Activated CD8-positive, alpha-beta memory T cell treated with anti-CD3 and anti-CD28 coated beads, Interleukin-2, amount 10 ng/mL, durations not matched to agents 7 days and 5 days (primary cell): Measurements from ENCODE around the gene FOXL2. TPM values are rescaled to one million over a fixed set of nuclear protein-coding genes. Genes with fewer than 3 reads are reported as not detected.
"Not testable (repeated sequence)": the region's sequence is repeated elsewhere in the genome, so short reads cannot be mapped to it uniquely, and the experiment has no call there.

Source experiments
- ATAC-seq: fragments of 150-1000 bp; cut with Tn5 transposase; one replicate; pipeline ENCODE4 v1.10.0; 2021; ENCODE audit warnings: moderate library complexity
- CTCF ChIA-PET: fragments of 350-600 bp; sonication (Branson Sonifier 250); formaldehyde crosslinking; loops from one replicate; lab custom pipeline; 2021; ENCODE audit warnings: antibody characterized with exemption; lab: Charles Lee
- DNase-seq: peaks from one replicate; pipeline ENCODE4 v3.0.0-alpha.2; 2020
- H3K27ac Mint-ChIP-seq: one replicate; pipeline ENCODE4 v1.8.0; 2021; ENCODE audit warnings: mild to moderate bottlenecking, mixed read lengths
- H3K27me3 Mint-ChIP-seq: one replicate; pipeline ENCODE4 v1.8.0; 2021; ENCODE audit warnings: mixed read lengths
- H3K36me3 Mint-ChIP-seq: one replicate; pipeline ENCODE4 v1.8.0; 2021; ENCODE audit warnings: mild to moderate bottlenecking, mixed read lengths
- H3K4me1 Mint-ChIP-seq: one replicate; pipeline ENCODE4 v1.8.0; 2021; ENCODE audit warnings: mixed read lengths
- H3K4me3 Mint-ChIP-seq: one replicate; pipeline ENCODE4 v1.8.0; 2021; ENCODE audit warnings: mild to moderate bottlenecking, moderate library complexity, mixed read lengths
- H3K9me3 Mint-ChIP-seq: one replicate; pipeline ENCODE4 v1.8.0; 2022; ENCODE audit warnings: low read depth, mixed read lengths
- total RNA-seq, 2 experiments: library from RNA; stranded (reverse); gene quantifications; one replicate each; pipeline ENCODE4 v1.2.3, GENCODE V29; 2021

Gene FOXL2
- total RNA-seq, 2 experiments from 2014 or later = 0.14 TPM; not detected in 1

GRCh38 chr3:138935863-138936740 lies 10.8 kb downstream of the FOXL2 start:
- CTCF ChIA-PET = interaction anchor here (0.7 to 4.6 kb wide), 32 partner anchors 11 to 739 kb away, joined by 3 to 48 read pairs (median 4); partner anchors contain the start of genes CEP70, FOXL2 and FOXL2NB
- ATAC-seq = peak; percentile 77
- no peak overlapping the region for H3K27ac Mint-ChIP-seq
- peaks cover 24% of the 10 kb centered on the region for H3K4me1 Mint-ChIP-seq
- H3K27me3 Mint-ChIP-seq = peaks cover 86% of the 10 kb centered on the region
- H3K9me3 Mint-ChIP-seq = no peaks in the 10 kb centered on the region
- peak overlapping the region; percentile 52 for H3K4me3 Mint-ChIP-seq
- peak; percentile 67 for DNase-seq
- H3K36me3 Mint-ChIP-seq = peaks cover 1% of the 10 kb centered on the region

GRCh38 chr3:138935505-138935862 lies 11.5 kb downstream of the FOXL2 start:
- H3K36me3 Mint-ChIP-seq = peaks cover 1% of the 10 kb centered on the region
- no peaks in the 10 kb centered on the region for H3K9me3 Mint-ChIP-seq
- peaks cover 79% of the 10 kb centered on the region for H3K27me3 Mint-ChIP-seq
- H3K4me1 Mint-ChIP-seq = peaks cover 24% of the 10 kb centered on the region
- peak overlapping the region; percentile 52 for H3K4me3 Mint-ChIP-seq
- no peak for DNase-seq
- CTCF ChIA-PET = interaction anchor here (0.7 to 4.6 kb wide), 32 partner anchors 11 to 738 kb away, joined by 3 to 48 read pairs (median 4); partner anchors contain the start of genes CEP70, FOXL2 and FOXL2NB
- ATAC-seq = no peak
- H3K27ac Mint-ChIP-seq = no peak overlapping the region

- Mint-ChIP-seq H3K27ac (no peak overlapping the region), H3K27me3 (peaks cover 66% of the 10 kb centered on the region), H3K4me1 (peaks cover 21% of the 10 kb centered on the region), H3K36me3 (peaks cover 1% of the 10 kb centered on the region), H3K9me3 (no peaks in the 10 kb centered on the region), H3K4me3 (no peak overlapping the region)
- no peak for ATAC-seq
- CTCF ChIA-PET = interaction anchor here (3.1 to 6.0 kb wide), 5 partner anchors 9 to 395 kb away, joined by 12 to 48 read pairs (median 35); partner anchors contain the start of genes FOXL2 and FOXL2NB
- no peak for DNase-seq
These were observed 12.8 kb downstream of the FOXL2 start for GRCh38 chr3:138933981-138934691.

- CTCF ChIA-PET = interaction anchor here (3.1 to 6.0 kb wide), 5 partner anchors 8 to 396 kb away, joined by 12 to 48 read pairs (median 35); partner anchors contain the start of genes FOXL2 and FOXL2NB
- DNase-seq (no peak), ATAC-seq (no peak)
- Mint-ChIP-seq H3K9me3 (no peaks in the 10 kb centered on the region), H3K4me3 (no peak overlapping the region), H3K4me1 (peaks cover 16% of the 10 kb centered on the region), H3K27me3 (peaks cover 56% of the 10 kb centered on the region), H3K36me3 (peaks cover 1% of the 10 kb centered on the region), H3K27ac (no peak overlapping the region)
These were observed 13.8 kb downstream of the FOXL2 start for GRCh38 chr3:138933068-138933668.

- CTCF ChIA-PET = interaction anchor here (6.0 kb wide), 1 partner anchor 13 kb away, joined by 35 read pairs; no protein-coding TSS in a partner anchor
- ATAC-seq (no peak), DNase-seq (no peak)
- no peak overlapping the region for H3K4me3 Mint-ChIP-seq
- no peaks in the 10 kb centered on the region for H3K36me3 Mint-ChIP-seq
- no peaks in the 10 kb centered on the region for H3K9me3 Mint-ChIP-seq
- H3K27ac Mint-ChIP-seq = no peak overlapping the region
- no peaks in the 10 kb centered on the region for H3K4me1 Mint-ChIP-seq
- H3K27me3 Mint-ChIP-seq = peaks cover 19% of the 10 kb centered on the region
These were observed 18.1 kb downstream of the FOXL2 start for GRCh38 chr3:138928727-138929372.

GRCh38 chr3:138923531-138923994 lies 23.4 kb downstream of the FOXL2 start:
- H3K27ac Mint-ChIP-seq = no peak overlapping the region
- no peaks in the 10 kb centered on the region for H3K4me1 Mint-ChIP-seq
- ATAC-seq (peak; percentile 84), DNase-seq (peak; percentile 88)
- no peaks in the 10 kb centered on the region for H3K9me3 Mint-ChIP-seq
- peaks cover 12% of the 10 kb centered on the region for H3K27me3 Mint-ChIP-seq
- CTCF ChIA-PET = interaction anchor here (0.8 to 4.7 kb wide), 41 partner anchors 8 to 516 kb away, joined by 3 to 60 read pairs (median 4); partner anchors contain the start of genes CEP70 and FAIM
- H3K36me3 Mint-ChIP-seq = no peaks in the 10 kb centered on the region
- no peak overlapping the region for H3K4me3 Mint-ChIP-seq

GRCh38 chr3:138922400-138922799 lies 24.5 kb downstream of the FOXL2 start:
- not testable (repeated sequence) for H3K4me1 Mint-ChIP-seq, H3K36me3 Mint-ChIP-seq, H3K4me3 Mint-ChIP-seq, DNase-seq, ATAC-seq, H3K9me3 Mint-ChIP-seq, H3K27ac Mint-ChIP-seq
- CTCF ChIA-PET = interaction anchor here (1.0 to 4.7 kb wide), 17 partner anchors 12 to 515 kb away, joined by 3 to 60 read pairs (median 6); partner anchors contain the start of gene CEP70
- H3K27me3 Mint-ChIP-seq = peaks cover 16% of the 10 kb centered on the region

GRCh38 chr3:138921316-138922292 lies 25.3 kb downstream of the FOXL2 start:
- ATAC-seq = no peak

GRCh38 chr3:138919325-138919724 lies 27.6 kb downstream of the FOXL2 start:
- CTCF ChIA-PET = interaction anchor here (0.9 to 5.3 kb wide), 6 partner anchors 17 to 502 kb away, joined by 3 to 125 read pairs (median 5); partner anchors contain the start of genes CEP70 and PIK3CB
- no peak overlapping the region for H3K27ac Mint-ChIP-seq
- no peak for ATAC-seq

More at GRCh38 chr3:138921316-138922292, 25.3 kb downstream of the FOXL2 start:
- Mint-ChIP-seq H3K36me3 (no peaks in the 10 kb centered on the region), H3K4me3 (no peak overlapping the region), H3K27me3 (peaks cover 22% of the 10 kb centered on the region), H3K9me3 (no peaks in the 10 kb centered on the region), H3K4me1 (no peaks in the 10 kb centered on the region), H3K27ac (no peak overlapping the region)
- CTCF ChIA-PET = interaction anchor here (0.5 to 4.2 kb wide), 5 partner anchors 15 to 407 kb away, joined by 3 to 60 read pairs (median 13); partner anchors contain the start of gene CEP70
- DNase-seq = no peak

GRCh38 chr3:138916824-138917223 lies 30.1 kb downstream of the FOXL2 start:
- H3K4me3 Mint-ChIP-seq = no peak overlapping the region
- peaks cover 7% of the 10 kb centered on the region for H3K4me1 Mint-ChIP-seq
- H3K36me3 Mint-ChIP-seq = no peaks in the 10 kb centered on the region
- no peak for ATAC-seq
- peaks cover 20% of the 10 kb centered on the region for H3K27me3 Mint-ChIP-seq
- no peak for DNase-seq
- CTCF ChIA-PET = interaction anchor here (0.8 to 5.3 kb wide), 25 partner anchors 7 to 501 kb away, joined by 3 to 130 read pairs (median 12); partner anchors contain the start of genes CEP70 and FAIM
- no peaks in the 10 kb centered on the region for H3K9me3 Mint-ChIP-seq
- no peak overlapping the region for H3K27ac Mint-ChIP-seq

More at GRCh38 chr3:138919325-138919724, 27.6 kb downstream of the FOXL2 start:
- peaks cover 22% of the 10 kb centered on the region for H3K27me3 Mint-ChIP-seq
- no peak overlapping the region for H3K4me3 Mint-ChIP-seq
- no peaks in the 10 kb centered on the region for H3K9me3 Mint-ChIP-seq
- H3K4me1 Mint-ChIP-seq = peaks cover 7% of the 10 kb centered on the region
- no peak for DNase-seq
- H3K36me3 Mint-ChIP-seq = no peaks in the 10 kb centered on the region
